VCaP (cell line): ENCODE results near the gene PEX13.
"Not testable (repeated sequence)": the region's sequence is repeated elsewhere in the genome, so short reads cannot be mapped to it uniquely, and the experiment has no call there.

ENCODE experiments used
- H3K27ac ChIP-seq: fragments of 450-650 bp; 2 replicates; pipeline ENCODE4 v1.5.1; 2017
- CTCF ChIP-seq: fragments of 450-650 bp; conservative IDR thresholded peaks from 2 replicates; pipeline ENCODE4 v1.5.1; 2017; ENCODE audit warnings: mild to moderate bottlenecking, moderate library complexity

The PEX13 gene

GRCh38 chr2:61023670-61024069, 6.2 kb downstream of the PEX13 start:
- H3K27ac ChIP-seq, result no peak overlapping the region
- TF ChIP-seq CTCF, result no peak

- no peak overlapping the region for H3K27ac ChIP-seq
- TF ChIP-seq CTCF, result no peak
These were observed 12.0 kb downstream of the PEX13 start for GRCh38 chr2:61029533-61029932.

- H3K27ac ChIP-seq, result not testable (repeated sequence)
These were observed 17.1 kb downstream of the PEX13 start for GRCh38 chr2:61034592-61034991.

GRCh38 chr2:61036643-61037042, 19.1 kb downstream of the PEX13 start:
- H3K27ac ChIP-seq, result not testable (repeated sequence)

GRCh38 chr2:61042807-61043206, 25.3 kb downstream of the PEX13 start:
- no peak overlapping the region for H3K27ac ChIP-seq
- TF ChIP-seq CTCF, result no peak

- no peak overlapping the region for H3K27ac ChIP-seq
- no peak for TF ChIP-seq CTCF
These were observed 27.1 kb downstream of the PEX13 start for GRCh38 chr2:61044636-61045035.

GRCh38 chr2:61045226-61045625, 27.7 kb downstream of the PEX13 start:
- H3K27ac ChIP-seq, result no peak overlapping the region
- no peak for TF ChIP-seq CTCF

GRCh38 chr2:61045999-61046398, 28.5 kb downstream of the PEX13 start:
- H3K27ac ChIP-seq, result no peak overlapping the region
- no peak for TF ChIP-seq CTCF

GRCh38 chr2:61055557-61055956, 38.0 kb downstream of the PEX13 start:
- no peak overlapping the region for H3K27ac ChIP-seq
- no peak for TF ChIP-seq CTCF
